KMS-11 (cell line): ENCODE measurements around the gene SNTG2.

Experiments used
- H2AFZ ChIP-seq: fragments of 200-600 bp; sonication (generic); 2 replicates; pipeline ENCODE4 v1.6.1; 2016; ENCODE audit warnings: antibody characterized with exemption, mixed run types, low read depth
- H3K27ac ChIP-seq: fragments of 200-600 bp; sonication (generic); 2 replicates; pipeline ENCODE4 v1.6.1; 2016; ENCODE audit warnings: mild to moderate bottlenecking, mixed run types
- H3K27me3 ChIP-seq: fragments of 200-600 bp; sonication (generic); 2 replicates; pipeline ENCODE4 v1.6.1; 2017; ENCODE audit warnings: mild to moderate bottlenecking, low read depth, mixed run types, moderate library complexity; ENCODE audit not compliant: insufficient read depth
- H3K36me3 ChIP-seq: fragments of 200-600 bp; sonication (generic); 2 replicates; pipeline ENCODE4 v1.6.1; 2017; ENCODE audit warnings: mild to moderate bottlenecking, mixed run types; ENCODE audit not compliant: insufficient read depth
- H3K4me1 ChIP-seq: fragments of 200-600 bp; sonication (generic); 2 replicates; pipeline ENCODE4 v1.6.1; 2016; ENCODE audit warnings: mild to moderate bottlenecking, low read depth, mixed run types; ENCODE audit not compliant: poor library complexity, severe bottlenecking
- H3K4me2 ChIP-seq: fragments of 200-600 bp; sonication (generic); 2 replicates; pipeline ENCODE4 v1.7.0; 2016; ENCODE audit warnings: mild to moderate bottlenecking, mixed run types
- H3K4me3 ChIP-seq: fragments of 200-600 bp; sonication (generic); IDR thresholded peaks from 2 replicates; pipeline ENCODE4 v1.6.1; 2017; ENCODE audit warnings: low read depth, low read length, mixed read lengths; ENCODE audit not compliant: insufficient read depth
- H3K79me2 ChIP-seq: fragments of 200-600 bp; sonication (generic); 2 replicates; pipeline ENCODE4 v1.6.1; 2016; ENCODE audit warnings: low read depth, mixed run types; ENCODE audit not compliant: insufficient read depth
- H3K9ac ChIP-seq: fragments of 200-600 bp; sonication (generic); 2 replicates; pipeline ENCODE4 v1.6.1; 2016; ENCODE audit warnings: mild to moderate bottlenecking, mixed run types
- H4K20me1 ChIP-seq: fragments of 200-600 bp; sonication (generic); 2 replicates; pipeline ENCODE4 v1.6.1; 2016; ENCODE audit warnings: mild to moderate bottlenecking, mixed run types; ENCODE audit not compliant: insufficient read depth
- CTCF ChIP-seq: fragments of 200-600 bp; sonication (generic); conservative IDR thresholded peaks from 2 replicates; pipeline ENCODE4 v1.6.1; 2017; ENCODE audit warnings: low read depth, mild to moderate bottlenecking, antibody characterized with exemption, low read length, moderate library complexity, mixed read lengths

The SNTG2 gene

GRCh38 chr2:1248187-1248586 is 297.5 kb downstream of the SNTG2 start:
- no peaks in the 10 kb centered on the region for H3K4me1 ChIP-seq
- no peak overlapping the region for H3K4me3 ChIP-seq
- H3K79me2 ChIP-seq, result no peaks in the 10 kb centered on the region
- no peak overlapping the region for H3K4me2 ChIP-seq
- no peaks in the 10 kb centered on the region for H3K27me3 ChIP-seq
- no peak for TF ChIP-seq CTCF
- H3K27ac ChIP-seq, result no peak overlapping the region
- H2AFZ ChIP-seq, result no peak overlapping the region
- no peaks in the 10 kb centered on the region for H4K20me1 ChIP-seq
- no peak overlapping the region for H3K9ac ChIP-seq
- no peaks in the 10 kb centered on the region for H3K36me3 ChIP-seq

DNA sequence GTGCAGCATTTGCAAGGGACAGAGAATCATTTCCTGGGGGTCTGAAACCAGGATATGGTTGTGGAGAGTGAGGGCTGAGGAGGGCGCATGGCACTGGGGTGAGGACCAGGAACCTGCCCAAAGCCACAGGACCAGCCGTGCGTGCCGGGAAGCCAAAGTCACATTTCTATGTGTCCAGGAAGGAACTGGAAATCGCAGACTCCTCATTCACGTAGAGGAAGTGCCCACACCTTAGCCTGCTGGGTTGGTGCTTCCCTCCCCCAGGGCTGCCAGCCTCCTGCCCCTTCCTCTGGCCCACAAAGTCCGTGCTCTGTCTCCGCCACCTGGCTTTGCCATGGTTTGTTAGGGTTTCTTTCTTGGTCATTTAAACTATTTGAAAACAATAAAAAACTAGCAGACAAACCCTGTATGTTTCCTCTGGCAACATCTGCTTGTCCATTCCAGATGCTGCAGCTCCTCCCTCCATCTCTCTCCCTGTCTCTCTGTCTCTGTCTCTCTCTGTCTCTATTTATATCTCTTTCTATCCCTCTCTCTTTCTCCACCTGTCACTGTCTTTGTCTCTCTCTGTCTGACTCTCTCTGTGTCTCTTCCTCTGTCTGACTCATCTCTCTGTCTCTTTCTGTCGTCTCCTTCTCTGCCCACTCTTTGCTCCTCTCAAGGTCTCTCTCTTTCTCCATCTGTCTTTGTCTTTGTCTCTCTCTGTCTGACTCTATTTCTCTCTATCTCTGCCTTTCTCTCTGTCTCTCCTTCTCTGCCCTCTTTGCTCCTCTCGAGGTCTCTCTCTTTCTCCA is 299.4 kb downstream of the SNTG2 start:
- Histone ChIP-seq H3K36me3 (no peaks in the 10 kb centered on the region), H4K20me1 (no peaks in the 10 kb centered on the region), H2AFZ (no peak overlapping the region), H3K27ac (no peak overlapping the region), H3K9ac (no peak overlapping the region), H3K4me3 (no peak overlapping the region), H3K4me2 (no peak overlapping the region), H3K4me1 (no peaks in the 10 kb centered on the region), H3K27me3 (no peaks in the 10 kb centered on the region), H3K79me2 (no peaks in the 10 kb centered on the region)
- no peak for TF ChIP-seq CTCF

DNA sequence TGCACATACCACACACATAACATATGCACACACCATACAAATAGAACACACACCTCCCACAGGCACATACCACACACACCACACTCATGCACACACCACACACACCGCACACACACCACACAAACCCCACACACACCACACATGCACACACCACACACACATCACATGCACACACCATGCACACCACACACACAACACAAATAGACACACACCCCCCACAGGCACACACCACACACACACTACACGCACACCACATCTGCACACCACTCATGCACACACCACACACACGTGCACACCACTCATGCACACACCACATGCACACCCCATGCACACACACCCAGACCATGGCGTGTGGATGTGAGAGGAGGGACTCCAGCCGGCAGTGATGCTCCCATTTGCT is 300.9 kb downstream of the SNTG2 start:
- no peak overlapping the region for H3K4me2 ChIP-seq
- no peaks in the 10 kb centered on the region for H3K27me3 ChIP-seq
- H2AFZ ChIP-seq, result no peak overlapping the region
- no peaks in the 10 kb centered on the region for H3K79me2 ChIP-seq
- no peak overlapping the region for H3K27ac ChIP-seq
- no peaks in the 10 kb centered on the region for H4K20me1 ChIP-seq
- H3K36me3 ChIP-seq, result no peaks in the 10 kb centered on the region
- no peak overlapping the region for H3K9ac ChIP-seq
- no peak for TF ChIP-seq CTCF
- no peaks in the 10 kb centered on the region for H3K4me1 ChIP-seq
- H3K4me3 ChIP-seq, result no peak overlapping the region

DNA sequence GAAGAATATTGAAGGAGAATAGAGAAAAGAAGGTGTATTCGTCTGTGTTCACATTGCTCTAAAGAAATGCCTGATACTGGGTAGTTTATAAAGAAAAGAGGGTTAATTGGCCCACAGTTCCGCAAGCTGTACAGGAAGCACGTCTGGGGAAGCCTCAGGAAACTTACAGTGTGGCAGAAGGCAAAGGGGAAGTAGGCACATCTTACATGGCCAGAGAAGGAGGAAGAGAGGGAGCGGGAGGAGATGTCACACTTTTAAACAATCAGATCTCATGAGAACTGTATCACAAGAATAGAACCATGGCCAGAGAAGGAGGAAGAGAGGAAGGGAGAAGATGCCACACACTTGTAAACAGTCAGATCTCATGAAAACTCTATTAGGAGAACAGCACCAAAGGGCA is 303.0 kb downstream of the SNTG2 start:
- TF ChIP-seq CTCF, result no peak
- Histone ChIP-seq H3K4me3 (no peak overlapping the region), H3K4me1 (no peaks in the 10 kb centered on the region), H3K27ac (no peak overlapping the region), H2AFZ (no peak overlapping the region), H3K9ac (no peak overlapping the region), H3K36me3 (no peaks in the 10 kb centered on the region), H3K79me2 (no peaks in the 10 kb centered on the region), H3K4me2 (no peak overlapping the region), H4K20me1 (no peaks in the 10 kb centered on the region), H3K27me3 (no peaks in the 10 kb centered on the region)
